ENCODE data around the gene CAMTA1. TPM values are rescaled to one million over a fixed set of nuclear protein-coding genes. Genes with fewer than 3 reads are reported as not detected.

CAMTA1 gene
- total RNA-seq, 1 donor from 2014 or later, result 62.9 TPM

DNA sequence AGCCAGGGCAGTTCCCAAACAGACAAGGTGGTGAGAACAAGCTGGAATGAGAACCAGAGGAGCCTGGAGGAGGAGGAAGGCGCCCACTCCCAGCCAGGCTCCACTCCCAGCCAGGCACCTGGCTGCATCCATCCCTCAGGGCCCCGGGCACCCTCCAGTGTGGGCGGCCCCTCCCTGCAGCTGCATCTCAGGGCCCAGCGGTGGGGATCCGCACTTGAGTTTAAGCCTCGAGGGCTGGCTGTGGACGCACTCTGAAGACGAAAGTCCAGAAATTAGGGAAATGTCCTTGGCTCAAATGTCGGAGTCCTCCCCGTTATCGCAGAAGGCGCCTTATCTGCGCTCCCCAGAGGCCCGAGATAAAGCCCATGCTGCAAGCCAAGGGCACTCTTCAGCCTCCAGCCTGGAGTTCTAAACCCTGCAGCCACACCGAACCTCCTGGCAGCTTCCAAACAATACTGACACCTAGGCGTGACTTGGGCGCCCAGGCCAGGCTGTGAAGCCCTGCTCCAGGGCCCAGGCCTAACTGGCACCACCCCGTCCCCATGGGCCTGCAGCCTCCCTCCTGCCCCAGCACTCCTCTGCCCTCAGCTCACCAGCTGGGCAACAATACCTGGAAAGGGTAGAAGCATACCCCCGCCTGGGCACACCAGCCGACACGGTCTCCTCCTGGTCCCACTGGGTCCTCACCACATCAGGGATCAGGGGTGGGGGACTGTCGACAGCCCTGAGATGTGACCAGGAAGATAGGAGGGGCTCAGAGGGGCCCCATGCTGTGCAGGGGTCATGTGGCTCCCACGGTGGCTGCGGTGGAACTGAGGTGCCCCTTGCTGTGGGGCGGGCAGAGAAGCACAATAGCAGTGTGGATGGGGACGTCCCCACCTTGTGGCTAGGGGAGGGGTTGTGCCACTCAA is 801.0 kb downstream of the CAMTA1 start:
- no peaks in the 10 kb centered on the region for H3K4me1 ChIP-seq

DNA sequence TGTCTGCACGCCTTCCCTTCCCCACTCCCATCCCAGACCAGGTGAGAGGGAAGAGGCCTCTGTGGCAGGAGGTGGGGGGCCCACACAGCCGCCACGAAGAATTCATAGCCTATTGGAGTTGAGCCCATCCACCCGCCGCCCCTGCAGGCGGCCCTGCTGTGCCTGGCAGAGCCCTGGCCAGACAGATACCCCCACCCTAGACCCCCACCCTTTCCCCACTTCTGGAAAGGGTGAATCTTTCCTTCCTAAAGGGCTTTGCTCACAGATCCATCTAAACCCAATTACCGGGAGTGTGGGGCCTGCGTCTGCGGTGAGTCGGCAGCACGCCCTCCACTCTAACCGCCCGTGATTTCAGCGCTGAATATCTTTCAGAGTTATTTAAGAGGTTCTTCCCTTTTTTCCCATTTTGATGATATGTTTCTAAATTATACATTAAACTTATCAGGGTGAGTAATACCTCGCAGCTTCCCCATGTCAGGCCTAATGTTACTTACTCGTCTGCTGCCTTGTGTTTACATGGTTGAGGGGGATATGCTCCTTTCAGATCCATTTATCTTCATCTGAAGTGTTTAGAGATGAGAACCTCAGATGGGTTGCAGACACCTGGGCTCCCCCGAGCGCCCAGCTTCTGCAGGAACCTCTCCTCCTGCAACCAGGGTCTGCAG is 802.0 kb downstream of the CAMTA1 start:
- Histone ChIP-seq H3K36me3 (no peaks in the 10 kb centered on the region), H3K9me3 (no peaks in the 10 kb centered on the region), H3K27ac (no peak overlapping the region), H3K27me3 (no peaks in the 10 kb centered on the region), H3K4me1 (no peaks in the 10 kb centered on the region), H3K4me3 (no peak overlapping the region)
- no peak for DNase-seq (ENCODE audit: extremely low spot score in 2 of 2)
- intact Hi-C loops (cut with DNase I), result no loop called here
- TF ChIP-seq POLR2AphosphoS5 (IDR thresholded peaks at IDR 0.05; ENCODE audit: insufficient read depth in 1 of 2, low read depth in 1 of 2) (no peak), POLR2A (IDR thresholded peaks at IDR 0.05) (no peak)
- TF ChIP-seq, protein P1, sequence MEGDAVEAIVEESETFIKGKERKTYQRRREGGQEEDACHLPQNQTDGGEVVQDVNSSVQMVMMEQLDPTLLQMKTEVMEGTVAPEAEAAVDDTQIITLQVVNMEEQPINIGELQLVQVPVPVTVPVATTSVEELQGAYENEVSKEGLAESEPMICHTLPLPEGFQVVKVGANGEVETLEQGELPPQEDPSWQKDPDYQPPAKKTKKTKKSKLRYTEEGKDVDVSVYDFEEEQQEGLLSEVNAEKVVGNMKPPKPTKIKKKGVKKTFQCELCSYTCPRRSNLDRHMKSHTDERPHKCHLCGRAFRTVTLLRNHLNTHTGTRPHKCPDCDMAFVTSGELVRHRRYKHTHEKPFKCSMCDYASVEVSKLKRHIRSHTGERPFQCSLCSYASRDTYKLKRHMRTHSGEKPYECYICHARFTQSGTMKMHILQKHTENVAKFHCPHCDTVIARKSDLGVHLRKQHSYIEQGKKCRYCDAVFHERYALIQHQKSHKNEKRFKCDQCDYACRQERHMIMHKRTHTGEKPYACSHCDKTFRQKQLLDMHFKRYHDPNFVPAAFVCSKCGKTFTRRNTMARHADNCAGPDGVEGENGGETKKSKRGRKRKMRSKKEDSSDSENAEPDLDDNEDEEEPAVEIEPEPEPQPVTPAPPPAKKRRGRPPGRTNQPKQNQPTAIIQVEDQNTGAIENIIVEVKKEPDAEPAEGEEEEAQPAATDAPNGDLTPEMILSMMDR (IDR thresholded peaks at IDR 0.05), result no peak

More for the DNA sequence above, 801.0 kb downstream of the CAMTA1 start:
- no peak overlapping the region for H3K27ac ChIP-seq
- intact Hi-C loops (cut with DNase I), result no loop called here
- no peaks in the 10 kb centered on the region for H3K27me3 ChIP-seq
- H3K4me3 ChIP-seq, result no peak overlapping the region
- TF ChIP-seq, protein P1 (IDR thresholded peaks at IDR 0.05), result no peak
- no peak for TF ChIP-seq POLR2AphosphoS5 (IDR thresholded peaks at IDR 0.05; ENCODE audit: insufficient read depth in 1 of 2, low read depth in 1 of 2)
- TF ChIP-seq POLR2A (IDR thresholded peaks at IDR 0.05), result no peak
- H3K36me3 ChIP-seq, result no peaks in the 10 kb centered on the region
- DNase-seq (ENCODE audit: extremely low spot score in 2 of 2), result no peak
- H3K9me3 ChIP-seq, result no peaks in the 10 kb centered on the region

DNA sequence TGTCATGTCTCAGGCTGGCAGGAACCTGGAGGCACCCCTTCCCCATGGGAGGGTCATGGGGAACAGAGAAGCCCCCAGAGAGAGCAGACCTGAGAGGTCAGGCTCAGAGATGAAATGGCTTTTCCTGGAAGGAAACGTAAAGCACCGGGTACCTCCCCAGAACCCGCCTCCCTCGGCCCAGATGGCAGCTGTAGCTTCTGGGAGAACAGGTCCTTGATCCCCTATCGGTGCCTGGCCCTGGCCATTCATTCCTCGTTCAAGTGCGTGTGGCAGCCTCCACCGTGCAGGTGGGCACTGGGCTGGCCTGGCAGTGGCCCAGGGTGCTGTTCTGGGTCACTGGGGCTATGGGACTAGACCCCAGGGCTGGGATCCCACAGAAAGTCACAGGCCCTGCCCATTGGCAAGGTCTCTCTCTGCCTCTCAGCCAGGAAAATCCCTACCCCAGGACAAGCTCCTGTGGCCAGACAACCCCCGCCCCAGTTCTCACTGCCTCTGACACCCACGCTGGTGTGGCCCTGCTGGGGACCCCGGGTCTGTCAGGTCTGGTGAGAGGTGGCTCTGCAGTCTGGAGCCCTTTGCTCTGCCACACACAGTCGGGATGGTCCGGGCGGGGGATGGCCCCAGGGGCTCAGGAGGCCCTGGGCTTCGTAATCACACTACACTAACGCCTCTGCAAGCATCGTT is 802.7 kb downstream of the CAMTA1 start:
- no peak for DNase-seq (ENCODE audit: extremely low spot score in 2 of 2)
- Histone ChIP-seq H3K9me3 (no peaks in the 10 kb centered on the region), H3K4me1 (no peaks in the 10 kb centered on the region), H3K4me3 (no peak overlapping the region), H3K27ac (no peak overlapping the region), H3K36me3 (no peaks in the 10 kb centered on the region), H3K27me3 (no peaks in the 10 kb centered on the region)
- intact Hi-C loops (cut with DNase I), result no loop called here
- TF ChIP-seq, protein P1 (IDR thresholded peaks at IDR 0.05), result no peak
- TF ChIP-seq POLR2AphosphoS5 (IDR thresholded peaks at IDR 0.05; ENCODE audit: insufficient read depth in 1 of 2, low read depth in 1 of 2), result no peak
- TF ChIP-seq POLR2A (IDR thresholded peaks at IDR 0.05), result no peak

DNA sequence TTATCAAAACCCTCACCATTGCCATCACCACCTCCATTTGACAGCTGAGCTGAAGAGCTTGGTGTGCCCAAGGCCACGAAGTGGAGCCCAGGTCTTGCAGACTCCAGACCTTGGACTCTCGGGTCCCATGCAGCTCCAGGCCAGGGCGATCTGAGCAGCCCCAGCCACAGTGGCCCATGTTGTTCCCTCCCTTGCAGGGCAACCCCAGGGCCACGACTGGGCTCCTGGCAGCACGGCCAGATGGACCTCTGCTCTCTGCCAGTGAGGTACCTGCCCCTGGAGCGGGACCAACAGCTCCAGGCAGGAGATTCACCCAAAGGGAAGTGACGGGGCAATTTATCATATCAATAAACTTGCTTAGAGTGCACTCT is 803.2 kb downstream of the CAMTA1 start:
- TF ChIP-seq, protein P1 (IDR thresholded peaks at IDR 0.05), result no peak
- TF ChIP-seq POLR2AphosphoS5 (IDR thresholded peaks at IDR 0.05; ENCODE audit: insufficient read depth in 1 of 2, low read depth in 1 of 2) (no peak), POLR2A (IDR thresholded peaks at IDR 0.05) (no peak)
- Histone ChIP-seq H3K4me3 (no peak overlapping the region), H3K36me3 (no peaks in the 10 kb centered on the region), H3K27ac (no peak overlapping the region), H3K9me3 (no peaks in the 10 kb centered on the region), H3K27me3 (no peaks in the 10 kb centered on the region), H3K4me1 (no peaks in the 10 kb centered on the region)
- intact Hi-C loops (cut with DNase I), result no loop called here
- no peak for DNase-seq (ENCODE audit: extremely low spot score in 2 of 2)
